ENCODE data around the gene C12orf57.

The C12orf57 gene

DNA sequence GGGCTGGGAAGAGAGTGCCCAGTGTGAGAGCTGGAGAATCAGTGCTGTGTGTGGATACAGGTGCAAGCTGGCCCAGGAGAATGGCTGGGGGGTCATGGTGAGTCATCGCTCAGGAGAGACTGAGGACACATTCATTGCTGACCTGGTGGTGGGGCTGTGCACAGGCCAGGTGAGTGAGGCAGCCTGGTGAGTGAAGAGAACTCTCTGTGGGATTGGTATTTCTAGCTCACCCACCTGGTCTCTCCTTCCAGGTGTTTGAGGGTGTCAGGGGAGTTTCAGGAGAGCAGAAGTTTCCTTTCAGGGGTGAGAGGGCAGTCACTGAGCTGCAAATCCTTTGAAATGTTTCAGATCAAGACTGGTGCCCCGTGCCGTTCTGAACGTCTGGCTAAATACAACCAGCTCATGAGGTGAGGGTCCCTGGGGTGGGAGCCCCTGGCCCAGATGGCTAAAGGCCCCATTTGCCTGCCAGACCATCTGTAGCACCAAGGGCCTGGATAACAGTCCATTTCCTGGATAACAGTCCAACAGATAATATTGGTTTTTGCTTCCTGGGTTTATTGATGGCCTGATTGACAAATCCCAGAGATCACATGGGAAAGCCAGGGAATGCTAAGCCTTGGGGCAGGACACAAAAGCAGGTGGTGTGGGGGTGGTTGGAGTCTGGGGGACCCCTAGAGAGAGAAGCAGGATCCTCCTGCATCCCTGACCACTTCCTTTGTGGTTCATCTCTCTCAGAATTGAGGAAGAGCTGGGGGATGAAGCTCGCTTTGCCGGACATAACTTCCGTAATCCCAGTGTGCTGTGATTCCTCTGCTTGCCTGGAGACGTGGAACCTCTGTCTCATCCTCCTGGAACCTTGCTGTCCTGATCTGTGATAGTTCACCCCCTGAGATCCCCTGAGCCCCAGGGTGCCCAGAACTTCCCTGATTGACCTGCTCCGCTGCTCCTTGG lies 21.6 kb upstream of the C12orf57 start:
- POLR2A ChIA-PET = interaction anchor here (0.7 to 6.0 kb wide), 7 partner anchors 11 to 53 kb away, joined by 3 to 95 read pairs (median 4); partner anchors contain the start of genes C12orf57 and RNU7-1
- TF ChIP-seq LEF1 (IDR thresholded peaks at IDR 0.05; ENCODE audit: borderline replicate concordance) = no peak
- TF ChIP-seq FOXM1 (IDR thresholded peaks at IDR 0.05; ENCODE audit: borderline replicate concordance) = no peak
- TF ChIP-seq ARNT (IDR thresholded peaks at IDR 0.05) = no peak
- no peak for TF ChIP-seq FOXA1 (IDR thresholded peaks at IDR 0.05)
- no peak for TF ChIP-seq ZNF384 (IDR thresholded peaks at IDR 0.05)
- no peak for TF ChIP-seq ELF4 (IDR thresholded peaks at IDR 0.05)
- TF ChIP-seq SP1 (IDR thresholded peaks at IDR 0.05) = no peak
- no peak for TF ChIP-seq HDGF (IDR thresholded peaks at IDR 0.05; ENCODE audit: borderline replicate concordance)
- TF ChIP-seq, protein P1, sequence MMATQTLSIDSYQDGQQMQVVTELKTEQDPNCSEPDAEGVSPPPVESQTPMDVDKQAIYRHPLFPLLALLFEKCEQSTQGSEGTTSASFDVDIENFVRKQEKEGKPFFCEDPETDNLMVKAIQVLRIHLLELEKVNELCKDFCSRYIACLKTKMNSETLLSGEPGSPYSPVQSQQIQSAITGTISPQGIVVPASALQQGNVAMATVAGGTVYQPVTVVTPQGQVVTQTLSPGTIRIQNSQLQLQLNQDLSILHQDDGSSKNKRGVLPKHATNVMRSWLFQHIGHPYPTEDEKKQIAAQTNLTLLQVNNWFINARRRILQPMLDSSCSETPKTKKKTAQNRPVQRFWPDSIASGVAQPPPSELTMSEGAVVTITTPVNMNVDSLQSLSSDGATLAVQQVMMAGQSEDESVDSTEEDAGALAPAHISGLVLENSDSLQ (IDR thresholded peaks at IDR 0.05) = no peak
- no peak for TF ChIP-seq BHLHE40 (IDR thresholded peaks at IDR 0.05; ENCODE audit: borderline replicate concordance)
- no peak for TF ChIP-seq SUZ12 (IDR thresholded peaks at IDR 0.05)
- no peak for TF ChIP-seq TARDBP (IDR thresholded peaks at IDR 0.05)
- no peak for TF ChIP-seq L3MBTL2 (conservative IDR thresholded peaks at IDR 0.05)
- TF ChIP-seq CTBP1 (IDR thresholded peaks at IDR 0.05; ENCODE audit: borderline replicate concordance) = no peak
- no peak for TF ChIP-seq NFRKB (IDR thresholded peaks at IDR 0.05)
- no peak for TF ChIP-seq FOXK2 (IDR thresholded peaks at IDR 0.05)
- CTCF ChIA-PET = interaction anchor here (1.6 kb wide), 1 partner anchor 53 kb away, joined by 5 read pairs; no protein-coding TSS in a partner anchor
- no peak for DNase-seq (ENCODE audit: extremely low spot score)

DNA sequence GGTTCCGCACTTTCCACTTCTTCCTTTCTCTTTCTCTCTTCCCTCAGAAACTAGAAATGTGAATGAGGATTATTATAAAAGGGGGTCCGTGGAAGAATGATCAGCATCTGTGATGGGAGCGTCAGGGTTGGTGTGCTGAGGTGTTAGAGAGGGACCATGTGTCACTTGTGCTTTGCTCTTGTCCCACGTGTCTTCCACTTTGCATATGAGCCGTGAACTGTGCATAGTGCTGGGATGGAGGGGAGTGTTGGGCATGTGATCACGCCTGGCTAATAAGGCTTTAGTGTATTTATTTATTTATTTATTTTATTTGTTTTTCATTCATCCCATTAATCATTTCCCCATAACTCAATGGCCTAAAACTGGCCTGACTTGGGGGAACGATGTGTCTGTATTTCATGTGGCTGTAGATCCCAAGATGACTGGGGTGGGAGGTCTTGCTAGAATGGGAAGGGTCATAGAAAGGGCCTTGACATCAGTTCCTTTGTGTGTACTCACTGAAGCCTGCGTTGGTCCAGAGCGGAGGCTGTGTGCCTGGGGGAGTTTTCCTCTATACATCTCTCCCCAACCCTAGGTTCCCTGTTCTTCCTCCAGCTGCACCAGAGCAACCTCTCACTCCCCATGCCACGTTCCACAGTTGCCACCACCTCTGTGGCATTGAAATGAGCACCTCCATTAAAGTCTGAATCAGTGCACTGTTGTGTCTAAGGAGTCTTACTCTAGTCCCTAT lies 20.7 kb upstream of the C12orf57 start:
- ChIA-PET CTCF (interaction anchor here (0.6 to 1.3 kb wide), 5 partner anchors 12 to 51 kb away, joined by 3 to 6 read pairs (median 4); partner anchors contain the start of gene SPSB2), POLR2A (interaction anchor here (1.2 to 8.3 kb wide), 12 partner anchors 7 to 55 kb away, joined by 3 to 174 read pairs (median 11); partner anchors contain the start of genes C12orf57, ENO2, RNU7-1 and SPSB2)
- no peak for DNase-seq (ENCODE audit: extremely low spot score)
- TF ChIP-seq CTBP1 (IDR thresholded peaks at IDR 0.05; ENCODE audit: borderline replicate concordance) (no peak), FOXM1 (IDR thresholded peaks at IDR 0.05; ENCODE audit: borderline replicate concordance) (no peak), L3MBTL2 (conservative IDR thresholded peaks at IDR 0.05) (no peak), ZNF384 (IDR thresholded peaks at IDR 0.05) (no peak)

DNA sequence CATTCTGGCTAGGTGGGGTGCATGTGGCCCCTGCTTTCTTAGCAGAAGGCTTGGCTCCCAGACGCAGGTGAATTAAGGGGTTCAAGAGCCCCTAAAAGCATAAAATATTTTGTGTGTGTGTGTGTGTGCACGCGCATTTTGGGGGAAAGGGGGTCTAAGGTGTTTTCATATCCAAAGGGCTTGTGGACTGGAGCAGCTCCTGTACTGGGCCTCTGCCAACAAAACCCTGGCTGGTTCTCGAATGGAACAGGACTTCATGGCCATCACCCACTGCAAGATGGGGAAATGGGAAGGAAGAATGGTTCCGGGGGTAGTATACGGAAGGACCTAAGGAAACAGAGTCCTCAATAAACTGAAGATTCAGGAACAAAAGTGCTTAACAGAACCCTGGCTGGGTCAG lies 20.0 kb upstream of the C12orf57 start:
- ChIA-PET POLR2A (interaction anchor here (1.3 to 8.3 kb wide), 10 partner anchors 8 to 56 kb away, joined by 3 to 174 read pairs (median 20); partner anchors contain the start of genes C12orf57, ENO2, RNU7-1 and SPSB2), CTCF (interaction anchor here (0.6 to 2.4 kb wide), 13 partner anchors 10 to 99 kb away, joined by 3 to 9 read pairs (median 4); partner anchors contain the start of genes ENO2 and SPSB2)
- no peak for DNase-seq (ENCODE audit: extremely low spot score)
- TF ChIP-seq HDGF (IDR thresholded peaks at IDR 0.05; ENCODE audit: borderline replicate concordance) (no peak), L3MBTL2 (conservative IDR thresholded peaks at IDR 0.05) (no peak), BHLHE40 (IDR thresholded peaks at IDR 0.05; ENCODE audit: borderline replicate concordance) (no peak)

- POLR2A ChIA-PET = interaction anchor here (0.8 to 8.3 kb wide), 17 partner anchors 9 to 236 kb away, joined by 3 to 174 read pairs (median 10); partner anchors contain the start of genes C12orf57, CDCA3, COPS7A and ENO2
- TF ChIP-seq CTBP1 (IDR thresholded peaks at IDR 0.05; ENCODE audit: borderline replicate concordance) (no peak), FOXK2 (IDR thresholded peaks at IDR 0.05) (no peak), L3MBTL2 (conservative IDR thresholded peaks at IDR 0.05) (no peak), ZNF384 (IDR thresholded peaks at IDR 0.05) (no peak), HDGF (IDR thresholded peaks at IDR 0.05; ENCODE audit: borderline replicate concordance) (no peak), TARDBP (IDR thresholded peaks at IDR 0.05) (no peak), NFRKB (IDR thresholded peaks at IDR 0.05) (no peak), LEF1 (IDR thresholded peaks at IDR 0.05; ENCODE audit: borderline replicate concordance) (no peak), ELF4 (IDR thresholded peaks at IDR 0.05) (no peak), SP1 (IDR thresholded peaks at IDR 0.05) (no peak), SUZ12 (IDR thresholded peaks at IDR 0.05) (no peak), BHLHE40 (IDR thresholded peaks at IDR 0.05; ENCODE audit: borderline replicate concordance) (no peak), ARNT (IDR thresholded peaks at IDR 0.05) (no peak), FOXM1 (IDR thresholded peaks at IDR 0.05; ENCODE audit: borderline replicate concordance) (no peak), FOXA1 (IDR thresholded peaks at IDR 0.05) (no peak)
- TF ChIP-seq, protein P1 (IDR thresholded peaks at IDR 0.05) = no peak
- no peak for DNase-seq (ENCODE audit: extremely low spot score)
- CTCF ChIA-PET = interaction anchor here (0.6 to 3.0 kb wide), 19 partner anchors 8 to 187 kb away, joined by 3 to 15 read pairs (median 4); partner anchors contain the start of genes C12orf57 and RNU7-1
Observed at GRCh38 chr12:6925239-6925539, 18.6 kb upstream of the C12orf57 start.

DNA sequence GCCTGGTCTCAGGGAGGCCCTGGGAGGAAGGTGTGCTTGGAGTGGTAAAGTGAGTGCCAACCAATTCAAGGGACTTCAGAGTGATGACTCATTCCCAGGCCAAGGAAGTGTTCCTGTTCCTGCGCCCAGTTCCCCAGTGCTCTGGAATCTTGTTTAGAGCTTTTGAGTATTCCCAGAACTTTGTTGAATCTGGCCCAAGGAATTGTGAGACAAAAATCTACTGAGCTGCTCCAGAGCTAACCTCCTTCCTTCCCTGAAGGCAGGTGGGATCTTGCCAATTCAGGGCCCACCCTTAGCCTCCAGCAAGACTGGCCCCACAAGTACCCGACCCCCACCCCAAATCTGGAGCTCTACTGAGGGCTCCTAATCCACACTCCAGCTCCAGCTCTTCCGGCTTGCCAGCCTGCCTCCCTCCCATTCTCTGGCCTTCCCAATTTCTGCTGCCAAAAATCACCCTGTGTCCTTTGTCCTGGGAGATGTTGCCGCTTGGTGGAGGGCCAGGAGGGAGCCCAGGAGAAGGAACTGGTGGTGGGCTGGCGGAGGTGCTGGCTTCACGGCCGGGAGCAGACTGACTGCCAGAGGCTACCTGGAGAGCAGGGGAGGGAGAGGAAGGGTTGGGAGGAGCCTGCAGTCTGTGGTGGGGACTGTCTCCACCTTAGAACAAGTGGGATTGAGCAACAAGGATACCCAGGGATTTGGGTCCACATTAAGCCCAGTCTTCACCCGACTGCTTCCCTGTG lies 18.1 kb upstream of the C12orf57 start:
- TF ChIP-seq CTBP1 (IDR thresholded peaks at IDR 0.05; ENCODE audit: borderline replicate concordance) = no peak
- no peak for TF ChIP-seq ELF4 (IDR thresholded peaks at IDR 0.05)
- no peak for TF ChIP-seq FOXK2 (IDR thresholded peaks at IDR 0.05)
- no peak for TF ChIP-seq HDGF (IDR thresholded peaks at IDR 0.05; ENCODE audit: borderline replicate concordance)
- TF ChIP-seq L3MBTL2 (conservative IDR thresholded peaks at IDR 0.05) = no peak
- TF ChIP-seq NFRKB (IDR thresholded peaks at IDR 0.05) = no peak
- no peak for TF ChIP-seq TARDBP (IDR thresholded peaks at IDR 0.05)
- no peak for TF ChIP-seq ARNT (IDR thresholded peaks at IDR 0.05)
- no peak for TF ChIP-seq FOXA1 (IDR thresholded peaks at IDR 0.05)
- no peak for TF ChIP-seq FOXM1 (IDR thresholded peaks at IDR 0.05; ENCODE audit: borderline replicate concordance)
- TF ChIP-seq SP1 (IDR thresholded peaks at IDR 0.05) = no peak
- no peak for TF ChIP-seq LEF1 (IDR thresholded peaks at IDR 0.05; ENCODE audit: borderline replicate concordance)
- TF ChIP-seq BHLHE40 (IDR thresholded peaks at IDR 0.05; ENCODE audit: borderline replicate concordance) = no peak
- TF ChIP-seq SUZ12 (IDR thresholded peaks at IDR 0.05) = no peak
- TF ChIP-seq, protein P1 (IDR thresholded peaks at IDR 0.05) = no peak
- ChIA-PET CTCF (interaction anchor here (0.6 to 3.0 kb wide), 22 partner anchors 9 to 186 kb away, joined by 3 to 15 read pairs (median 4); partner anchors contain the start of genes C12orf57, MLF2 and RNU7-1), POLR2A (interaction anchor here (0.8 to 8.3 kb wide), 17 partner anchors 10 to 236 kb away, joined by 3 to 174 read pairs (median 10); partner anchors contain the start of genes C12orf57, CDCA3, COPS7A and ENO2)
- no peak for DNase-seq (ENCODE audit: extremely low spot score)

All from HEK293T (cell line).